Subcutaneous abdominal adipose tissue (tissue), 5 donors: ENCODE measurements around the gene PI4K2B.
"Not testable (repeated sequence)": the region's sequence is repeated elsewhere in the genome, so short reads cannot be mapped to it uniquely, and the experiment has no call there.

ENCODE experiments used
- H3K27ac ChIP-seq: one replicate; pipeline ENCODE4 v1.7.0; 2013; ENCODE audit warnings: low read depth, mild to moderate bottlenecking, inconsistent platforms, low read length, moderate library complexity
- H3K27me3 ChIP-seq, 5 donors: one replicate each; pipeline ENCODE4 v1.7.0; 2013; ENCODE audit warnings: low read length in 5 of 5, inconsistent platforms in 1 of 5; ENCODE audit not compliant: control insufficient read depth in 5 of 5, insufficient read depth in 4 of 5
- H3K36me3 ChIP-seq, 5 donors: one replicate each; pipeline ENCODE4 v1.7.0; 2013; ENCODE audit warnings: low read length in 5 of 5; ENCODE audit not compliant: control insufficient read depth in 5 of 5, insufficient read depth in 5 of 5
- H3K4me1 ChIP-seq, 5 donors: one replicate each; pipeline ENCODE4 v1.7.0; 2013; ENCODE audit warnings: low read length in 5 of 5, mild to moderate bottlenecking in 3 of 5, moderate library complexity in 1 of 5; ENCODE audit not compliant: control insufficient read depth in 5 of 5, insufficient read depth in 5 of 5
- H3K4me3 ChIP-seq, 5 donors: one replicate each; pipeline ENCODE4 v1.7.0; 2013; ENCODE audit warnings: low read length in 5 of 5, low read depth in 1 of 5
- H3K9ac ChIP-seq, 5 donors: one replicate each; pipeline ENCODE4 v1.7.0; 2013; ENCODE audit warnings: low read length in 5 of 5, mild to moderate bottlenecking in 4 of 5, moderate library complexity in 3 of 5
- H3K9me3 ChIP-seq, 5 donors: one replicate each; pipeline ENCODE4 v1.7.0; 2013; ENCODE audit warnings: low read length in 5 of 5; ENCODE audit not compliant: control insufficient read depth in 5 of 5
- donor health status: healthy.
- donor health status: healthy.
- donor health status: healthy.
- donor health status: healthy.
- donor health status: healthy.

Gene PI4K2B

DNA sequence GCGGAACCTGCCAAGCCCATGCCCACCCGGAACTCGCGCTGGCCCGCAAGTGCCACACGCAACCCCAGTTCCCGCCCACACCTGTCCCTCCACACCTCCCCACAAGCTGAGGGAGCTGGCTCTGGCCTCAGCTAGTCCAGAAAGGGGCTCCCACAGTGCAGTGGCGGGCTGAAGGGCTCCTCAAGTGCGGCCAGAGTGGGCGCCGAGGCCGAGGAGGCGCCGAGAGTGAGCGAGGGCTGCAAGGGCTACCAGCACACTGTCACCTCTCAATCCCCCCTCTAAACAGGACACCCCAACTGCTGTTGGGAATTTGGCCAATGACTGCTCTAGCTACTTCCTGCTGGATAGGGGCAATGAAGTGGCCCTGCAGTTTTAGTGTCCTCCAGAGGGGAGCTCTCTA, 5.7 kb downstream of the PI4K2B start:
- H3K9me3 ChIP-seq, H3K4me3 ChIP-seq, H3K9ac ChIP-seq, H3K27ac ChIP-seq, H3K27me3 ChIP-seq, H3K36me3 ChIP-seq: not testable (repeated sequence)
- peaks cover 0 to 12% (median 8%) of the 10 kb centered on the region in 5 donors for H3K4me1 ChIP-seq

DNA sequence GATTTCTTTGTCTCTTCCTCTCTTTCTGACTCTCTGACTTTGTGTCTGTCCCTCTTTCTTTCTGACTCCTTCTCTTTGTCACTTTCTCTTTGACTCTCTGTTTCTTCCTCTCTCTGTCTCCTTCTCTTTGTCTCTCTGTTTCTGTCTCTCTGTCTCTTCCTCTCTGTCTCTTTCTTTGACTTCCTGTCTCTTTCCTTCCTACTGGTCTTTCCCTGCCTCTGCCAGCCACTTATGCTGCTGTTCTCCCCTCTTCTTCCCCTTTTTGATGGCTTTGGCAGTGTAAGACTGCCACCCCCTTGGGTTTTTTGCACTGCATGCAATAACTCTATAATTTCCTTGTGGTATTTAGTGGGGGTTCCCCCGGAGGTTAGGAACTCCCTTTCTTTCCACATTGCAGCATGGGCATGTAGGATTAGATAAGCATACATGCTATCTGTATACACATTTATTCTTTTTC, 6.9 kb downstream of the PI4K2B start:
- H3K27ac ChIP-seq: not testable (repeated sequence)

DNA sequence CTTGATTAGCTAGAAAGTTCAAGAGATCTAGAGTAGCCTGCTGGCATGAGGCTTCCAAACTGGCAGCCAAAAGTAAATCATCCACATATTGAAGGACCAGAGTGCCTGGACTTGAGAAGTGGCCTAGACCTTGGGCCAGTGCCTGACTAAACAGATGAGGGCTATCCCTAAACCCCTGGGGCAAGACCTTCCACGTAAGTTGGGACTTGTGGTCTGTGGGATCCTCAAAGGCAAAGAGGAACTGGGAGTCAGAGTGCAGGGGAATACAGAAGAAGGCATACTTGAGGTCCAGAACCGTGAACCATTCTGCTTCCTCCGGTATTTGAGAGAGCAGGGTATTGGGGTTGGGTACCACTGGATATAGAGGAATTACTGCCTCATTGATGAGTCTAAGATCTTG, 8.4 kb downstream of the PI4K2B start:
- H3K36me3 ChIP-seq, H3K27me3 ChIP-seq, H3K9ac ChIP-seq, H3K4me1 ChIP-seq, H3K9me3 ChIP-seq, H3K4me3 ChIP-seq, H3K27ac ChIP-seq: not testable (repeated sequence)

More for the DNA sequence above, 6.9 kb downstream of the PI4K2B start:
- H3K4me1 ChIP-seq, H3K9me3 ChIP-seq, H3K4me3 ChIP-seq, H3K36me3 ChIP-seq, H3K27me3 ChIP-seq, H3K9ac ChIP-seq: not testable (repeated sequence)

- H3K4me1 ChIP-seq: peaks cover 0 to 3% (median 0%) of the 10 kb centered on the region in 5 donors
- H3K4me3 ChIP-seq: no peak overlapping the region
- peaks cover 0 to 3% (median 0%) of the 10 kb centered on the region in 5 donors for H3K9me3 ChIP-seq
Observed at GRCh38 chr4:25245181-25245580, 11.3 kb downstream of the PI4K2B start.

GRCh38 chr4:25246680-25247611, 13.1 kb downstream of the PI4K2B start:
- no peak overlapping the region for H3K27ac ChIP-seq
- H3K27me3 ChIP-seq: no peaks in the 10 kb centered on the region
- no peak overlapping the region for H3K4me3 ChIP-seq
- peaks cover 0 to 3% (median 0%) of the 10 kb centered on the region in 5 donors for H3K9me3 ChIP-seq
- H3K9ac ChIP-seq: no peak overlapping the region
- peaks cover 0 to 3% (median 0%) of the 10 kb centered on the region in 5 donors for H3K4me1 ChIP-seq
- H3K36me3 ChIP-seq: no peaks in the 10 kb centered on the region

More at GRCh38 chr4:25245181-25245580, 11.3 kb downstream of the PI4K2B start:
- Histone ChIP-seq H3K27ac (no peak overlapping the region), H3K9ac (no peak overlapping the region), H3K36me3 (no peaks in the 10 kb centered on the region), H3K27me3 (no peaks in the 10 kb centered on the region)

DNA sequence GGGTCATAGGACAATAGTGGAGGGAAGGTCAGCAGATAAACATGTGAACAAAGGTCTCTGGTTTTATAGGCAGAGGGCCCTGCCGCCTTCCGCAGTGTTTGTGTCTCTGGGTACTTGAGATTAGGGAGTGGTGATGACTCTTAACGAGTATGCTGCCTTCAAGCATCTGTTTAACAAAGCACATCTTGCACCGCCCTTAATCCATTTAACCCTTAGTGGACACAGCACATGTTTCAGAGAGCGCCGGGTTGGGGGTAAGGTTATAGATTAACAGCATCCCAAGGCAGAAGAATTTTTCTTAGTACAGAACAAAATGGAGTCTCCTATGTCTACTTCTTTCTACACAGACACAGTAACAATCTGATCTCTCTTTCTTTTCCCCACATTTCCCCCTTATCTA, 15.0 kb downstream of the PI4K2B start:
- not testable (repeated sequence) for H3K27ac ChIP-seq, H3K27me3 ChIP-seq, H3K9me3 ChIP-seq, H3K9ac ChIP-seq, H3K4me3 ChIP-seq, H3K36me3 ChIP-seq
- peaks cover 0 to 10% (median 7%) of the 10 kb centered on the region in 5 donors for H3K4me1 ChIP-seq

- H3K9me3 ChIP-seq, H3K27ac ChIP-seq, H3K4me3 ChIP-seq, H3K27me3 ChIP-seq, H3K36me3 ChIP-seq, H3K9ac ChIP-seq: not testable (repeated sequence)
- peaks cover 0 to 10% (median 7%) of the 10 kb centered on the region in 5 donors for H3K4me1 ChIP-seq
Observed at GRCh38 chr4:25249494-25249893, 15.7 kb downstream of the PI4K2B start.

DNA sequence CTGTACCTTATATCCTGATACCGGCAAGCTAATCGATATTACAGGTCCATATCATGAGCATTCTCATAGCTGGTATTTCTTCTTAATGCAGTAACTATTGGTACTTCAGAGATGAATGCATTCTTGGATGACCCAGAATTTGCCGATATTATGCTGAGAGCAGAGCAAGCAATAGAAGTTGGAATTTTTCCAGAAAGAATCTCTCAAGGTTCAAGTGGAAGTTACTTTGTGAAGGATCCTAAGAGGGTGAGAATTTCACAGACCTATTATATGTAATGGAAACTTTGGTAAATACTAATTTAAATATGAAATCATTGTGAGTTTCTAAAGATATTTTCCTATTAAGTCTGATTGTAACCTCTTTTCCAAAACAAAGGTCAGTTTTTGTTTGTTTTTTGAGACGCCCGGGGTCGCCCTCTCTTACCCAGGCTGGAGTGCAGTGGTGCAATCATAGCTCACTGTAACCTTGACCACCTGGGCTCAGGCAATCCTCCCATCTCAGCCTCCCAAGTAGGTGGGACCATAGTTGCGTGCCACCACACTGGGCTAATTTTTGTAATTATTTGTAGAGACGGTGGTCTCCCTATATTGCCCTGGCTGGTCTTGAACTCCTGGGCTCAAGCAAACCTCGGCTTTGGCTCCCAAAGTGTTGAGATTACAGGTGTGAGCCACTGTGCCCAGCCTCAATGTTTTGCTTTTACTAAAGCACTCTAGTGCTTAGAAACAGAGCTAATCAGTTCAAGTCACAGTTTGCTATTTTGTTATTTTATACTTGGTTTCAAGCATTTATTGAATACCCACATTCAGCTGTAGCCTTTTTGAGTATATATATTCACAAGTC, 18.6 kb downstream of the PI4K2B start:
- no peak overlapping the region for H3K27ac ChIP-seq
- H3K27me3 ChIP-seq: no peaks in the 10 kb centered on the region
- H3K4me3 ChIP-seq: no peak overlapping the region
- H3K4me1 ChIP-seq: peaks cover 0 to 7% (median 7%) of the 10 kb centered on the region in 5 donors
- H3K36me3 ChIP-seq: peaks cover 9 to 22% (median 20%) of the 10 kb centered on the region in 5 donors
- no peak overlapping the region for H3K9ac ChIP-seq
- no peaks in the 10 kb centered on the region for H3K9me3 ChIP-seq

DNA sequence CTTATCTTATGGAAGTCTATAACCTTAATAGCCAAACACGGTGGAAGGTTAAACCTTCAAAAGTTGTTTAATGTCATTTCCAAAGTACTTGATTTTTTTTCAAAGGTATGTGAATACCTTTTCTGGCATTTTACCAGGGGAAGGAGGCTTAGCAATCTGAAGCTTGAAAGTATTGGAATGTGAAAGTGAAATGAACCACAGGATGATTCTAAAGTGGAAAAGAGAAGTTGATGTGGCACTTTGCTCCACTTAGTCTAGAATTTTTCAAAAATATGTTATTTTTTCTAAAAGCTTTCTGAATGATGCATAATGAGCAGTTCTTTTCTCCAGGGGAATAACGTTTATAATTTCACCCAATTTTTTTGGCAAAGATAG, 19.2 kb downstream of the PI4K2B start:
- Histone ChIP-seq H3K36me3 (peaks cover 9 to 22% (median 20%) of the 10 kb centered on the region in 5 donors), H3K9ac (no peak overlapping the region), H3K27ac (no peak overlapping the region), H3K4me3 (no peak overlapping the region), H3K27me3 (no peaks in the 10 kb centered on the region), H3K4me1 (peaks cover 0 to 7% (median 7%) of the 10 kb centered on the region in 5 donors), H3K9me3 (no peaks in the 10 kb centered on the region)

DNA sequence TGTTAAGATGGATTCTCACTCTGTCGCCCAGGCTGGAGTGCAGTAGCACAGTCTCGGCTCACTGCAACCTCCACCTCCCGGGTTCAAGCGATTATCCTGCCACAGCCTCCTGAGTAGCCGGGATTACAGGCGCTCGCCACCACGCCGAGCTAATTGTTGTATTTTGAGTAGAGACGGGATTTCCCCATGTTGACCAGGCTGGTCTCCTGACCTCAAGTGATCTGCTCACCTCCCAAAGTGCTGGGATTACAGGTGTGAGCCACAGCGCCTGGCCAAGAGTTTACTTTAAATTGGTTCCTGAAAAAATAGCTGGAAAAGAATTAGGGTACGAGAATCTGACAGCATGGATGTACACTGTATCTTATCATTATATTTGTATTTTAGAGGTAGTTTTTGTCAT, 20.0 kb downstream of the PI4K2B start:
- H3K36me3 ChIP-seq: peaks cover 9 to 22% (median 20%) of the 10 kb centered on the region in 5 donors
- H3K4me1 ChIP-seq, H3K4me3 ChIP-seq, H3K9ac ChIP-seq, H3K27me3 ChIP-seq, H3K9me3 ChIP-seq, H3K27ac ChIP-seq: not testable (repeated sequence)
